ENCODE results near the gene LEKR1. TPM values are rescaled to one million over a fixed set of nuclear protein-coding genes. Genes with fewer than 3 reads are reported as not detected.

The LEKR1 gene
- total RNA-seq (2014; rRNA removed; shearing (Covaris generic)), result 0.38 TPM in 1 of 2 replicates, not detected in the other

GRCh38 chr3:156826144-156826895 lies at the start of gene LEKR1:
TSS of gene LEKR1 (plus strand) at chr3:156826353. CDS start at chr3:156829330, 2,977 bp downstream.
- Histone ChIP-seq H3K36me3 (replicated peaks; ENCODE audit: control insufficient read depth, insufficient read depth, low read length) (no peaks in the 10 kb centered on the region), H3K4me3 (ENCODE audit: insufficient read depth, low read depth, low read length) (peak within 1 kb of the TSS; percentile 53), H3K27me3 (ENCODE audit: control insufficient read depth, insufficient read depth, low read length) (peaks cover 43% of the 10 kb centered on the region)
- DNase-seq, result peak; percentile 83

- Histone ChIP-seq H3K27me3 (ENCODE audit: control insufficient read depth, insufficient read depth, low read length) (no peaks in the 10 kb centered on the region), H3K4me3 (ENCODE audit: insufficient read depth, low read depth, low read length) (no peak overlapping the region), H3K36me3 (replicated peaks; ENCODE audit: control insufficient read depth, insufficient read depth, low read length) (no peaks in the 10 kb centered on the region)
- DNase-seq, result no peak
Measured at GRCh38 chr3:156776871-156777270, 49.3 kb upstream of the LEKR1 start.

GRCh38 chr3:156781310-156782230 lies 44.6 kb upstream of the LEKR1 start:
- no peak for DNase-seq
- Histone ChIP-seq H3K36me3 (replicated peaks; ENCODE audit: control insufficient read depth, insufficient read depth, low read length) (no peaks in the 10 kb centered on the region), H3K27me3 (ENCODE audit: control insufficient read depth, insufficient read depth, low read length) (no peaks in the 10 kb centered on the region), H3K4me3 (ENCODE audit: insufficient read depth, low read depth, low read length) (no peak overlapping the region)

- Histone ChIP-seq H3K36me3 (replicated peaks; ENCODE audit: control insufficient read depth, insufficient read depth, low read length) (no peaks in the 10 kb centered on the region), H3K4me3 (ENCODE audit: insufficient read depth, low read depth, low read length) (no peak overlapping the region)
- DNase-seq, result no peak
Measured at GRCh38 chr3:156782319-156782718, 43.8 kb upstream of the LEKR1 start.

GRCh38 chr3:156782921-156783320 lies 43.2 kb upstream of the LEKR1 start:
- Histone ChIP-seq H3K4me3 (ENCODE audit: insufficient read depth, low read depth, low read length) (no peak overlapping the region), H3K27me3 (ENCODE audit: control insufficient read depth, insufficient read depth, low read length) (no peaks in the 10 kb centered on the region), H3K36me3 (replicated peaks; ENCODE audit: control insufficient read depth, insufficient read depth, low read length) (no peaks in the 10 kb centered on the region)
- no peak for DNase-seq

More at GRCh38 chr3:156782319-156782718, 43.8 kb upstream of the LEKR1 start:
- H3K27me3 ChIP-seq (ENCODE audit: control insufficient read depth, insufficient read depth, low read length), result no peaks in the 10 kb centered on the region

GRCh38 chr3:156787001-156787400 lies 39.2 kb upstream of the LEKR1 start:
- no peak for DNase-seq
- Histone ChIP-seq H3K4me3 (ENCODE audit: insufficient read depth, low read depth, low read length) (no peak overlapping the region), H3K36me3 (replicated peaks; ENCODE audit: control insufficient read depth, insufficient read depth, low read length) (no peaks in the 10 kb centered on the region), H3K27me3 (ENCODE audit: control insufficient read depth, insufficient read depth, low read length) (no peaks in the 10 kb centered on the region)

- Histone ChIP-seq H3K36me3 (replicated peaks; ENCODE audit: control insufficient read depth, insufficient read depth, low read length) (no peaks in the 10 kb centered on the region), H3K4me3 (ENCODE audit: insufficient read depth, low read depth, low read length) (no peak overlapping the region), H3K27me3 (ENCODE audit: control insufficient read depth, insufficient read depth, low read length) (no peaks in the 10 kb centered on the region)
- DNase-seq, result no peak
Measured at GRCh38 chr3:156787926-156788663, 38.1 kb upstream of the LEKR1 start.

GRCh38 chr3:156788846-156789245 lies 37.3 kb upstream of the LEKR1 start:
- no peaks in the 10 kb centered on the region for H3K36me3 ChIP-seq (replicated peaks; ENCODE audit: control insufficient read depth, insufficient read depth, low read length)
- H3K27me3 ChIP-seq (ENCODE audit: control insufficient read depth, insufficient read depth, low read length), result no peaks in the 10 kb centered on the region
- no peak overlapping the region for H3K4me3 ChIP-seq (ENCODE audit: insufficient read depth, low read depth, low read length)
- no peak for DNase-seq

- no peak overlapping the region for H3K4me3 ChIP-seq (ENCODE audit: insufficient read depth, low read depth, low read length)
- no peaks in the 10 kb centered on the region for H3K27me3 ChIP-seq (ENCODE audit: control insufficient read depth, insufficient read depth, low read length)
- H3K36me3 ChIP-seq (replicated peaks; ENCODE audit: control insufficient read depth, insufficient read depth, low read length), result no peaks in the 10 kb centered on the region
- DNase-seq, result no peak
Measured at GRCh38 chr3:156790156-156790555, 36.0 kb upstream of the LEKR1 start.

GRCh38 chr3:156792114-156792513 lies 34.0 kb upstream of the LEKR1 start:
- Histone ChIP-seq H3K36me3 (replicated peaks; ENCODE audit: control insufficient read depth, insufficient read depth, low read length) (no peaks in the 10 kb centered on the region), H3K27me3 (ENCODE audit: control insufficient read depth, insufficient read depth, low read length) (no peaks in the 10 kb centered on the region), H3K4me3 (ENCODE audit: insufficient read depth, low read depth, low read length) (no peak overlapping the region)
- no peak for DNase-seq

GRCh38 chr3:156792536-156792935 lies 33.6 kb upstream of the LEKR1 start:
- Histone ChIP-seq H3K36me3 (replicated peaks; ENCODE audit: control insufficient read depth, insufficient read depth, low read length) (no peaks in the 10 kb centered on the region), H3K27me3 (ENCODE audit: control insufficient read depth, insufficient read depth, low read length) (no peaks in the 10 kb centered on the region), H3K4me3 (ENCODE audit: insufficient read depth, low read depth, low read length) (no peak overlapping the region)
- no peak for DNase-seq

- DNase-seq, result no peak
- Histone ChIP-seq H3K4me3 (ENCODE audit: insufficient read depth, low read depth, low read length) (no peak overlapping the region), H3K27me3 (ENCODE audit: control insufficient read depth, insufficient read depth, low read length) (no peaks in the 10 kb centered on the region), H3K36me3 (replicated peaks; ENCODE audit: control insufficient read depth, insufficient read depth, low read length) (no peaks in the 10 kb centered on the region)
Measured at GRCh38 chr3:156792945-156793344, 33.2 kb upstream of the LEKR1 start.

- no peaks in the 10 kb centered on the region for H3K36me3 ChIP-seq (replicated peaks; ENCODE audit: control insufficient read depth, insufficient read depth, low read length)
- H3K4me3 ChIP-seq (ENCODE audit: insufficient read depth, low read depth, low read length), result no peak overlapping the region
- no peaks in the 10 kb centered on the region for H3K27me3 ChIP-seq (ENCODE audit: control insufficient read depth, insufficient read depth, low read length)
- no peak for DNase-seq
Measured at GRCh38 chr3:156793400-156793799, 32.8 kb upstream of the LEKR1 start.

- H3K4me3 ChIP-seq (ENCODE audit: insufficient read depth, low read depth, low read length), result no peak overlapping the region
- no peaks in the 10 kb centered on the region for H3K27me3 ChIP-seq (ENCODE audit: control insufficient read depth, insufficient read depth, low read length)
- no peak for DNase-seq
- no peaks in the 10 kb centered on the region for H3K36me3 ChIP-seq (replicated peaks; ENCODE audit: control insufficient read depth, insufficient read depth, low read length)
Measured at GRCh38 chr3:156793851-156794250, 32.3 kb upstream of the LEKR1 start.

Data from H7 (cell line).